SU-DHL-6 (cell line): ENCODE measurements around the gene MT1HL1.
"Not testable (repeated sequence)": the region's sequence is repeated elsewhere in the genome, so short reads cannot be mapped to it uniquely, and the experiment has no call there.

ENCODE experiments used
- H2AFZ ChIP-seq: fragments of 200-600 bp; sonication (generic); 2 replicates; pipeline ENCODE4 v1.6.1; 2014; ENCODE audit warnings: low read depth, mild to moderate bottlenecking, moderate library complexity, mixed read lengths, antibody characterized with exemption, low read length; ENCODE audit not compliant: severe bottlenecking
- H3F3A ChIP-seq: fragments of 200-600 bp; shearing (Covaris generic); 2 replicates; pipeline ENCODE4 v1.6.0; 2016; ENCODE audit warnings: antibody characterized with exemption, mild to moderate bottlenecking; ENCODE audit not compliant: insufficient read depth
- H3K27ac ChIP-seq: fragments of 200-600 bp; sonication (generic); 2 replicates; pipeline ENCODE4 v1.5.1; 2016; ENCODE audit warnings: low read depth, mild to moderate bottlenecking, low read length, moderate library complexity, mixed read lengths
- H3K27me3 ChIP-seq: fragments of 200-600 bp; sonication (generic), shearing (Covaris generic); 2 replicates; pipeline ENCODE4 v1.6.0; 2014; ENCODE audit warnings: mild to moderate bottlenecking, low read length
- H3K36me3 ChIP-seq: fragments of 200-600 bp; sonication (generic); 2 replicates; pipeline ENCODE4 v1.6.1; 2014; ENCODE audit warnings: mild to moderate bottlenecking, low read length, mixed read lengths
- H3K4me2 ChIP-seq: fragments of 300-600, 200-600 bp; shearing (Covaris generic), sonication (generic); 2 replicates; pipeline ENCODE4 v1.6.0; 2014; ENCODE audit warnings: low read length, low read depth, mild to moderate bottlenecking; ENCODE audit not compliant: poor library complexity, severe bottlenecking
- H3K4me3 ChIP-seq: fragments of 200-600 bp; sonication (generic); 2 replicates; pipeline ENCODE4 v1.5.1; 2014; ENCODE audit warnings: antibody characterized with exemption, low read length, mild to moderate bottlenecking, mixed read lengths; ENCODE audit not compliant: insufficient read depth, poor library complexity, severe bottlenecking
- H3K79me2 ChIP-seq: fragments of 200-600 bp; sonication (generic); 2 replicates; pipeline ENCODE4 v1.6.1; 2014; ENCODE audit warnings: mild to moderate bottlenecking, low read length, moderate library complexity; ENCODE audit not compliant: insufficient read depth
- H3K9ac ChIP-seq: fragments of 200-600 bp; sonication (generic); 2 replicates; pipeline ENCODE4 v1.7.0; 2014; ENCODE audit warnings: mild to moderate bottlenecking, low read length
- H3K9me2 ChIP-seq: fragments of 200-600 bp; sonication (generic); replicated peaks from 2 replicates; pipeline ENCODE4 v1.6.1; 2014; ENCODE audit warnings: low read length; ENCODE audit not compliant: insufficient read depth
- H3K9me3 ChIP-seq: fragments of 200-600 bp; sonication (generic); 2 replicates; pipeline ENCODE4 v1.6.1; 2014; ENCODE audit warnings: low read length, mixed read lengths; ENCODE audit not compliant: insufficient read depth
- H4K20me1 ChIP-seq: fragments of 200-600 bp; sonication (generic); 2 replicates; pipeline ENCODE4 v1.6.1; 2014; ENCODE audit warnings: low read depth, mild to moderate bottlenecking, antibody characterized with exemption, low read length, moderate library complexity, mixed read lengths
- EZH2phosphoT487 ChIP-seq: fragments of 200-600 bp; sonication (generic), shearing (Covaris generic); conservative IDR thresholded peaks from 2 replicates; pipeline ENCODE4 v1.6.1; 2018; ENCODE audit warnings: mild to moderate bottlenecking, antibody characterized with exemption, low read length, moderate library complexity, mixed read lengths
- TF ChIP-seq, protein P1 (sequence below): fragments of 200-600 bp; sonication (generic); IDR thresholded peaks from one replicate; pipeline ENCODE4 v1.5.1; 2017; ENCODE audit warnings: antibody characterized with exemption, mild to moderate bottlenecking, low read length, moderate library complexity; ENCODE audit not compliant: insufficient read depth, poor library complexity, severe bottlenecking

The MT1HL1 gene

DNA sequence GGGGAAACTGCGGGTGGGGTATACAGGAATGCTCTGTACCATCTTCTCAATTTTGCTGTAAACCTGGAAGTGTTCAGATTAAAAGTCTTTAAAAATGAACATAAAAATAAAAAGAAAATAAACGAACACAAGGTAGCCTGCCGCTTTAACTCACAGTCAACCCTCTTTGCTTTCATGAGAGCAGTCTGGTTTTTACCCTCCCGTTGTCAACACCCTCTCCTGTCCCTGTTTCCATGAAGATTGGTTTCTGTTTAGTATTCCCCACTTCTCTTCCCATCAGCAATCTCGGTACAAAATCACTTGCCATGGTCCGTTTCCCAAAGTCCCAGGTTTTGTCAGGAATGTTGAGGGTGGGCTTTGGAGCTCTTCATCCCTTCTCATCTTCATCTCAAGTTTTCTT is 28.8 kb downstream of the MT1HL1 start:
- Histone ChIP-seq H3K9me3 (no peaks in the 10 kb centered on the region), H3K27me3 (no peaks in the 10 kb centered on the region), H3K36me3 (no peaks in the 10 kb centered on the region), H2AFZ (no peak overlapping the region), H3K4me2 (no peak overlapping the region), H3K4me3 (no peak overlapping the region), H3K27ac (no peak overlapping the region), H3F3A (no peaks in the 10 kb centered on the region), H3K9ac (no peak overlapping the region), H4K20me1 (no peaks in the 10 kb centered on the region), H3K9me2 (no peaks in the 10 kb centered on the region), H3K79me2 (no peaks in the 10 kb centered on the region)
- TF ChIP-seq, protein P1, sequence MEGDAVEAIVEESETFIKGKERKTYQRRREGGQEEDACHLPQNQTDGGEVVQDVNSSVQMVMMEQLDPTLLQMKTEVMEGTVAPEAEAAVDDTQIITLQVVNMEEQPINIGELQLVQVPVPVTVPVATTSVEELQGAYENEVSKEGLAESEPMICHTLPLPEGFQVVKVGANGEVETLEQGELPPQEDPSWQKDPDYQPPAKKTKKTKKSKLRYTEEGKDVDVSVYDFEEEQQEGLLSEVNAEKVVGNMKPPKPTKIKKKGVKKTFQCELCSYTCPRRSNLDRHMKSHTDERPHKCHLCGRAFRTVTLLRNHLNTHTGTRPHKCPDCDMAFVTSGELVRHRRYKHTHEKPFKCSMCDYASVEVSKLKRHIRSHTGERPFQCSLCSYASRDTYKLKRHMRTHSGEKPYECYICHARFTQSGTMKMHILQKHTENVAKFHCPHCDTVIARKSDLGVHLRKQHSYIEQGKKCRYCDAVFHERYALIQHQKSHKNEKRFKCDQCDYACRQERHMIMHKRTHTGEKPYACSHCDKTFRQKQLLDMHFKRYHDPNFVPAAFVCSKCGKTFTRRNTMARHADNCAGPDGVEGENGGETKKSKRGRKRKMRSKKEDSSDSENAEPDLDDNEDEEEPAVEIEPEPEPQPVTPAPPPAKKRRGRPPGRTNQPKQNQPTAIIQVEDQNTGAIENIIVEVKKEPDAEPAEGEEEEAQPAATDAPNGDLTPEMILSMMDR, result no peak
- TF ChIP-seq EZH2phosphoT487, result no peak

DNA sequence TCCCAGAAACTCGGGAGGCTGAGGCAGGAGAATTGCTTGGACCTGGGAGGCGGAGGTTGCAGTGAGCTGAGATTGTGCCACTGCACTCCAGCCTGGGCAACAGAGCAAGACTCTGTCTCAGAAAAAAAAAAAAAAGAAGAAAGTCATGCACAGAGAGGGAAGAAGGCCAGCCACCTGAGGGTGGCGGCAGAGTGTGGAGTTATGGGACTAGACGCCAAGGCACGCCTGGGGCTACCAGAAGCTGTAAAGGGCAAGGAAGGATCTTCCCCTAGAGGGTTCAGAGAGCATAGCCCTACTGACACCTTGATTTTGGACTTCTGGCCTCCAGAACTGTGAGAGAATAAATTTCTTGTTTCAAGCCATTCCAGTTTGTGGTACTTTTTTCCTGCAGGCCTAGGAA is 30.2 kb downstream of the MT1HL1 start:
- not testable (repeated sequence) for H3K9me3 ChIP-seq, H3K79me2 ChIP-seq, H3K4me3 ChIP-seq, H3K9me2 ChIP-seq, H3F3A ChIP-seq, H2AFZ ChIP-seq, H3K4me2 ChIP-seq, H3K27ac ChIP-seq, H3K27me3 ChIP-seq, H3K36me3 ChIP-seq, H3K9ac ChIP-seq, H4K20me1 ChIP-seq

- no peaks in the 10 kb centered on the region for H3K79me2 ChIP-seq
- H3F3A ChIP-seq, result no peaks in the 10 kb centered on the region
- no peaks in the 10 kb centered on the region for H4K20me1 ChIP-seq
- no peak overlapping the region for H3K4me3 ChIP-seq
- no peaks in the 10 kb centered on the region for H3K36me3 ChIP-seq
- no peaks in the 10 kb centered on the region for H3K9me2 ChIP-seq
- TF ChIP-seq EZH2phosphoT487, result no peak
- TF ChIP-seq, protein P1, result no peak
- H3K9ac ChIP-seq, result no peak overlapping the region
- H3K27ac ChIP-seq, result no peak overlapping the region
- no peak overlapping the region for H3K4me2 ChIP-seq
- no peaks in the 10 kb centered on the region for H3K27me3 ChIP-seq
- H2AFZ ChIP-seq, result no peak overlapping the region
- H3K9me3 ChIP-seq, result no peaks in the 10 kb centered on the region
These were observed 37.6 kb downstream of the MT1HL1 start for GRCh38 chr1:236966636-236967035.

DNA sequence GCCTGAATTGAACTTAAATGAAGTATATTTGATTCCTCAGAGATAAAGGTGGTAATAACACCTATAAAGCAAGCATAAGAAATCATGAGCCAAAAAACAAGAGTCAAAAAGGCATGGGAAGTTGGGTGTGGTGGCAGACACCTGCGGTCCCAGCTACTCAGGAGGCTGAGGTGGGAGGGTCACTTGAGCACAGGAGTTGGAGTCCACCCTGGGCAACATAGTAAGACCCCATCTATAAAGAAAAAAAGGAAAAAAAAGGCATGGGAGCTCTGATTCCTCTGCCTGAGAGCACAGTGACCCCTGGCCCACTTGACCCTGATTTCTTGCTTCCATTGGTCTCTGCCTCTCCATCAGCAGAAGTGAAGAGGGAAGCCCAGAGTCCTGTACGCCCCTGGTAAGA is 40.3 kb downstream of the MT1HL1 start:
- TF ChIP-seq, protein P1, result no peak
- TF ChIP-seq EZH2phosphoT487, result no peak
- H3K9me3 ChIP-seq, result no peaks in the 10 kb centered on the region
- H2AFZ ChIP-seq, result no peak overlapping the region
- no peaks in the 10 kb centered on the region for H4K20me1 ChIP-seq
- H3K9ac ChIP-seq, result no peak overlapping the region
- no peaks in the 10 kb centered on the region for H3K27me3 ChIP-seq
- H3K4me2 ChIP-seq, result no peak overlapping the region
- H3K36me3 ChIP-seq, result no peaks in the 10 kb centered on the region
- H3K27ac ChIP-seq, result no peak overlapping the region
- H3K4me3 ChIP-seq, result no peak overlapping the region
- H3K9me2 ChIP-seq, result no peaks in the 10 kb centered on the region
- no peaks in the 10 kb centered on the region for H3K79me2 ChIP-seq
- H3F3A ChIP-seq, result no peaks in the 10 kb centered on the region
